GM23338 (cell line): ENCODE measurements around the gene MORC4. TPM values are rescaled to one million over a fixed set of nuclear protein-coding genes. Genes with fewer than 3 reads are reported as not detected.

ENCODE experiments used
- ATAC-seq: fragments of 200-7000 bp; cut with Tn5 transposase; 3 replicates; pipeline ENCODE4 v1.9.1; 2020
- DNase-seq: peaks from one replicate; pipeline ENCODE4 v3.0.0-alpha.2; 2015; ENCODE audit warnings: low spot score
- H2AFZ ChIP-seq: fragments of 200-600 bp; sonication (generic); 2 replicates; pipeline ENCODE4 v1.8.0; 2016; ENCODE audit warnings: antibody characterized with exemption, mild to moderate bottlenecking, moderate library complexity
- H3F3A ChIP-seq: fragments of 200-600 bp; sonication (generic); replicated peaks from 2 replicates; pipeline ENCODE4 v1.8.0; 2017; ENCODE audit warnings: antibody characterized with exemption, mixed run types, low read depth
- H3K27ac ChIP-seq: fragments of 200-600 bp; sonication (generic); 2 replicates; pipeline ENCODE4 v1.6.1; 2016; ENCODE audit warnings: low read depth
- H3K27me3 ChIP-seq: fragments of 200-600 bp; sonication (generic); 2 replicates; pipeline ENCODE4 v1.8.0; 2016; ENCODE audit warnings: mild to moderate bottlenecking, mixed run types, moderate library complexity; ENCODE audit not compliant: insufficient read depth
- H3K36me3 ChIP-seq: fragments of 200-600 bp; sonication (generic); 2 replicates; pipeline ENCODE4 v1.8.0; 2016; ENCODE audit warnings: mild to moderate bottlenecking; ENCODE audit not compliant: insufficient read depth
- H3K4me1 ChIP-seq: fragments of 200-600 bp; sonication (generic); 2 replicates; pipeline ENCODE4 v1.8.0; 2016; ENCODE audit warnings: mild to moderate bottlenecking, moderate library complexity; ENCODE audit not compliant: insufficient read depth
- H3K4me2 ChIP-seq: fragments of 200-600 bp; sonication (generic); 2 replicates; pipeline ENCODE4 v1.7.1; 2017; ENCODE audit warnings: mixed run types
- H3K4me3 ChIP-seq: fragments of 200-600 bp; sonication (generic); 2 replicates; pipeline ENCODE4 v1.6.1; 2016; ENCODE audit warnings: mixed run types
- H3K79me2 ChIP-seq: fragments of 200-600 bp; sonication (generic); replicated peaks from 2 replicates; pipeline ENCODE4 v1.8.0; 2017; ENCODE audit warnings: mild to moderate bottlenecking; ENCODE audit not compliant: insufficient read depth
- H3K9me2 ChIP-seq: fragments of 200-600 bp; sonication (generic); 2 replicates; pipeline ENCODE4 v1.8.0; 2017; ENCODE audit not compliant: insufficient read depth
- H4K20me1 ChIP-seq: fragments of 200-600 bp; sonication (generic); replicated peaks from 2 replicates; pipeline ENCODE4 v1.8.0; 2017; ENCODE audit warnings: mild to moderate bottlenecking; ENCODE audit not compliant: insufficient read depth
- H3K27ac Mint-ChIP-seq: 2 replicates; pipeline ENCODE4 v1.8.0; 2020; ENCODE audit warnings: inconsistent platforms, mild to moderate bottlenecking, moderate library complexity, mixed read lengths
- H3K27me3 Mint-ChIP-seq: 3 replicates; pipeline ENCODE4 v1.8.0; 2022; ENCODE audit warnings: low read depth, mild to moderate bottlenecking, moderate library complexity, mixed read lengths, inconsistent platforms; ENCODE audit not compliant: insufficient read depth, poor library complexity
- H3K36me3 Mint-ChIP-seq: 3 replicates; pipeline ENCODE4 v1.8.0; 2021; ENCODE audit warnings: low read depth, mild to moderate bottlenecking, inconsistent platforms, moderate library complexity, mixed read lengths
- H3K4me1 Mint-ChIP-seq: 3 replicates; pipeline ENCODE4 v1.8.0; 2020; ENCODE audit warnings: mild to moderate bottlenecking, inconsistent platforms, mixed read lengths
- H3K4me3 Mint-ChIP-seq: 3 replicates; pipeline ENCODE4 v1.8.0; 2021; ENCODE audit warnings: moderate library complexity, mild to moderate bottlenecking, inconsistent platforms, mixed read lengths
- H3K9me3 Mint-ChIP-seq: 3 replicates; pipeline ENCODE4 v1.8.0; 2020; ENCODE audit warnings: moderate library complexity, mild to moderate bottlenecking, inconsistent platforms, mixed read lengths
- EZH2 ChIP-seq: fragments of 200-600 bp; sonication (generic); IDR thresholded peaks from one replicate; pipeline ENCODE4 v1.8.0; 2017; ENCODE audit warnings: antibody characterized with exemption, mild to moderate bottlenecking, low read depth; ENCODE audit not compliant: unreplicated experiment
- EZH2phosphoT487 ChIP-seq: fragments of 200-600 bp; sonication (generic); IDR thresholded peaks from one replicate; pipeline ENCODE4 v1.8.1; 2018; ENCODE audit warnings: antibody characterized with exemption; ENCODE audit not compliant: unreplicated experiment
- JUNB ChIP-seq: IDR thresholded peaks from one replicate; pipeline ENCODE4 v1.6.1; 2016; ENCODE audit warnings: antibody characterized with exemption; ENCODE audit not compliant: unreplicated experiment
- POLR2AphosphoS5 ChIP-seq: IDR thresholded peaks from 2 replicates; pipeline ENCODE4 v1.6.1; 2016; ENCODE audit warnings: antibody characterized with exemption, low read depth
- STAT1 ChIP-seq: IDR thresholded peaks from one replicate; pipeline ENCODE4 v1.6.1; 2016; ENCODE audit warnings: antibody characterized with exemption; ENCODE audit not compliant: unreplicated experiment
- ZNF114 ChIP-seq: fragments of 250-450 bp; sonication (Bioruptor Pico); IDR thresholded peaks from 2 replicates; pipeline ENCODE4 v1.5.0; 2020; ENCODE audit warnings: mild to moderate bottlenecking, moderate library complexity
- ZNF331 ChIP-seq: fragments of 250-450 bp; sonication (Bioruptor Pico); IDR thresholded peaks from 2 replicates; pipeline ENCODE4 v1.5.0; 2020; ENCODE audit warnings: low read depth, mild to moderate bottlenecking, moderate library complexity
- polyA plus RNA-seq: library from polyadenylated mRNA; unstranded; fragments of >200 nt; fragmentation: Nextera tagmentation; extraction: Ambion mirVana; gene quantifications from 2 replicates; pipeline ENCODE4 v1.2.1, GENCODE V29; 2016
- total RNA-seq: library from RNA; depleted of rRNA; stranded (reverse); fragments of >200 nt; shearing (Covaris generic); gene quantifications from 2 replicates; pipeline ENCODE4 v1.2.3, GENCODE V29; 2014
- TF ChIP-seq, protein P1 (sequence below): IDR thresholded peaks from 2 replicates; pipeline ENCODE4 v1.6.1; 2016; ENCODE audit warnings: antibody characterized with exemption
- TF ChIP-seq, protein P2 (sequence below), 2 experiments: fragments of 200-600 bp in 1 of 2; sonication (generic) in 1 of 2; conservative IDR thresholded peaks; 2 replicates each; pipeline versions ENCODE4 v1.5.1 to v1.6.1; 2016 to 2017; ENCODE audit warnings: antibody characterized with exemption in 2 of 2, low read depth in 2 of 2, mild to moderate bottlenecking in 2 of 2, moderate library complexity in 1 of 2
- TF ChIP-seq, protein P3 (sequence below): fragments of 250-450 bp; sonication (Bioruptor Pico); IDR thresholded peaks from 2 replicates; pipeline ENCODE4 v1.5.0; 2020; ENCODE audit warnings: mild to moderate bottlenecking, moderate library complexity

MORC4 gene
- total and polyA plus RNA-seq, 2 experiments from 2014 or later: 1.6 to 1.7 TPM

DNA sequence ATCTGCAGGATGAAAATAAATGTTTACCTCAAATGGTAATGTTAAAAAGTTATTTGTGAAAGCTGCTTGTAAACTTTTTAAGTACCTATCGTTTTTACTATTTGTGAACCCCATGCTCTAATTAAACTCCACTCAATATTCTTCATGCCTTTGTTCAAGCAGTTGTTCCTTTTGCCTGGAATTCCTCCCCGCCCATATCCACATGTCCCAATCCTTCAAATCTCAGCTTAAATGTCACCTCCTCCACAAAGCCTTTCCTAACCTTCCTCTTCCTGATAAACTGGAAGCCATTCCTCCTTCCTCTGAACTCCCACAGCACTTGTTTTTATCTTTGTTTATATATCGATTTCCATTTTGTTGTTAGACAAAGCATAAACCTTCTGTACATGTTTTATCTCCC, 2.4 kb downstream of the MORC4 start (continued):
- TF ChIP-seq, protein P1, sequence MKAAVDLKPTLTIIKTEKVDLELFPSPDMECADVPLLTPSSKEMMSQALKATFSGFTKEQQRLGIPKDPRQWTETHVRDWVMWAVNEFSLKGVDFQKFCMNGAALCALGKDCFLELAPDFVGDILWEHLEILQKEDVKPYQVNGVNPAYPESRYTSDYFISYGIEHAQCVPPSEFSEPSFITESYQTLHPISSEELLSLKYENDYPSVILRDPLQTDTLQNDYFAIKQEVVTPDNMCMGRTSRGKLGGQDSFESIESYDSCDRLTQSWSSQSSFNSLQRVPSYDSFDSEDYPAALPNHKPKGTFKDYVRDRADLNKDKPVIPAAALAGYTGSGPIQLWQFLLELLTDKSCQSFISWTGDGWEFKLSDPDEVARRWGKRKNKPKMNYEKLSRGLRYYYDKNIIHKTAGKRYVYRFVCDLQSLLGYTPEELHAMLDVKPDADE: no peak
- TF ChIP-seq, protein P2, sequence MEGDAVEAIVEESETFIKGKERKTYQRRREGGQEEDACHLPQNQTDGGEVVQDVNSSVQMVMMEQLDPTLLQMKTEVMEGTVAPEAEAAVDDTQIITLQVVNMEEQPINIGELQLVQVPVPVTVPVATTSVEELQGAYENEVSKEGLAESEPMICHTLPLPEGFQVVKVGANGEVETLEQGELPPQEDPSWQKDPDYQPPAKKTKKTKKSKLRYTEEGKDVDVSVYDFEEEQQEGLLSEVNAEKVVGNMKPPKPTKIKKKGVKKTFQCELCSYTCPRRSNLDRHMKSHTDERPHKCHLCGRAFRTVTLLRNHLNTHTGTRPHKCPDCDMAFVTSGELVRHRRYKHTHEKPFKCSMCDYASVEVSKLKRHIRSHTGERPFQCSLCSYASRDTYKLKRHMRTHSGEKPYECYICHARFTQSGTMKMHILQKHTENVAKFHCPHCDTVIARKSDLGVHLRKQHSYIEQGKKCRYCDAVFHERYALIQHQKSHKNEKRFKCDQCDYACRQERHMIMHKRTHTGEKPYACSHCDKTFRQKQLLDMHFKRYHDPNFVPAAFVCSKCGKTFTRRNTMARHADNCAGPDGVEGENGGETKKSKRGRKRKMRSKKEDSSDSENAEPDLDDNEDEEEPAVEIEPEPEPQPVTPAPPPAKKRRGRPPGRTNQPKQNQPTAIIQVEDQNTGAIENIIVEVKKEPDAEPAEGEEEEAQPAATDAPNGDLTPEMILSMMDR (conservative IDR thresholded peaks at IDR 0.05; ENCODE audit: low read depth in 2 of 2): no peak
- no peak for TF ChIP-seq ZNF331 (CRISPR knock-in tag)
- TF ChIP-seq EZH2phosphoT487: no peak
- no peak for TF ChIP-seq EZH2
- no peak for TF ChIP-seq ZNF114 (CRISPR knock-in tag)
- TF ChIP-seq STAT1: no peak
- TF ChIP-seq JUNB: no peak

DNA sequence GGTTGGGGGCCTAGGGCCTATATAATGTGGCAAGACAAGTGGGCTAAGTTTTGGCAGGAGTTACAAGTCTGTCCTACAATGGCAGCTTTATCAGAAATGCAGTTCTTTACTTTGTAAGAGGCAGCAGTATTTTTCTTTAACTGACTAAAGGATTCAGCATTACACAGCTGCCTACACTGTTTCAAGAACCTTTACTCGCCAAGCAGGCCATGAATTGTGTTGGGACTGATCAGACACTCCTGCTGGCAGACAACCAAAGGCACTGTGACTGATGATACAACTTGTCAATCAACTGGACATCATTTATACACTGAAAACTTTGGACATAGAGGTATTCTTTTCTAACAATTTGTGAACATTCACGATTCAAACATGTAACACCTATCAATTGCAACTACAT, 4.3 kb downstream of the MORC4 start:
- Mint-ChIP-seq H3K27ac (no peak overlapping the region), H3K27me3 (peaks cover 8% of the 10 kb centered on the region), H3K4me3 (no peak overlapping the region), H3K4me1 (peaks cover 6% of the 10 kb centered on the region; the same call in 2 of the 3 replicates), H3K9me3 (peaks cover 10% of the 10 kb centered on the region; the same call in 1 of the 3 replicates), H3K36me3 (peaks cover 7% of the 10 kb centered on the region; the same call in 2 of the 3 replicates)
- DNase-seq (no peak), ATAC-seq (no peak)
- TF ChIP-seq EZH2: no peak
- Histone ChIP-seq H4K20me1 (no peaks in the 10 kb centered on the region), H3K4me2 (no peak overlapping the region), H3K27me3 (peaks cover 8% of the 10 kb centered on the region), H3K9me2 (no peaks in the 10 kb centered on the region), H3K4me1 (no peaks in the 10 kb centered on the region), H3F3A (no peaks in the 10 kb centered on the region), H3K36me3 (no peaks in the 10 kb centered on the region), H2AFZ (no peak overlapping the region), H3K4me3 (no peak overlapping the region), H3K79me2 (no peaks in the 10 kb centered on the region), H3K27ac (no peak overlapping the region)

DNA sequence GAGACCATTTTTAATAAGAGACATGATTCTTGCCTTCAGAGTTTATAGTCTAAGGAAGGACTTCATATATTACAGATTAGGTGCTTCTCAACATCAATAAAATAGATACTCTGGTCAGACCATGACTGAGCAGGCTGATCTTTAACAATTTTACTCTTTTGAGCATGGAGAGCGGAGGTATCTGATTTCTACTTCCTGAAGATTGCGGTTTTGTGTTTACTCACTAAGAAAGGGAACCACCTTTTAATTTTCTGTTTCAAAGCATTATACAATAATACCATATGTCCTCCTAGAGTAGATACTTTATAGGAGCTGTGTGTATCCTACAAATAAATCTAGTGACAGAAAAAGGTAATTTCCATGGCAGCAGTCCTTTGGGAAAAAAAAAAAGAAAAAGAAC, 12.5 kb downstream of the MORC4 start:
- Histone ChIP-seq H3K4me1 (no peaks in the 10 kb centered on the region), H3K4me3 (no peak overlapping the region), H3K4me2 (no peak overlapping the region), H3K27ac (no peak overlapping the region), H2AFZ (no peak overlapping the region), H4K20me1 (no peaks in the 10 kb centered on the region), H3K27me3 (no peaks in the 10 kb centered on the region), H3K79me2 (no peaks in the 10 kb centered on the region), H3K36me3 (no peaks in the 10 kb centered on the region), H3K9me2 (no peaks in the 10 kb centered on the region), H3F3A (no peaks in the 10 kb centered on the region)
- H3K36me3 Mint-ChIP-seq: no peaks in the 10 kb centered on the region; the same call in 2 of the 3 replicates
- H3K9me3 Mint-ChIP-seq: no peaks in the 10 kb centered on the region
- no peak overlapping the region for H3K4me3 Mint-ChIP-seq
- DNase-seq (no peak), ATAC-seq (no peak)
- peaks cover 5% of the 10 kb centered on the region; the same call in 2 of the 3 replicates for H3K4me1 Mint-ChIP-seq
- no peaks in the 10 kb centered on the region for H3K27me3 Mint-ChIP-seq
- no peak overlapping the region for H3K27ac Mint-ChIP-seq
- TF ChIP-seq, protein P3, sequence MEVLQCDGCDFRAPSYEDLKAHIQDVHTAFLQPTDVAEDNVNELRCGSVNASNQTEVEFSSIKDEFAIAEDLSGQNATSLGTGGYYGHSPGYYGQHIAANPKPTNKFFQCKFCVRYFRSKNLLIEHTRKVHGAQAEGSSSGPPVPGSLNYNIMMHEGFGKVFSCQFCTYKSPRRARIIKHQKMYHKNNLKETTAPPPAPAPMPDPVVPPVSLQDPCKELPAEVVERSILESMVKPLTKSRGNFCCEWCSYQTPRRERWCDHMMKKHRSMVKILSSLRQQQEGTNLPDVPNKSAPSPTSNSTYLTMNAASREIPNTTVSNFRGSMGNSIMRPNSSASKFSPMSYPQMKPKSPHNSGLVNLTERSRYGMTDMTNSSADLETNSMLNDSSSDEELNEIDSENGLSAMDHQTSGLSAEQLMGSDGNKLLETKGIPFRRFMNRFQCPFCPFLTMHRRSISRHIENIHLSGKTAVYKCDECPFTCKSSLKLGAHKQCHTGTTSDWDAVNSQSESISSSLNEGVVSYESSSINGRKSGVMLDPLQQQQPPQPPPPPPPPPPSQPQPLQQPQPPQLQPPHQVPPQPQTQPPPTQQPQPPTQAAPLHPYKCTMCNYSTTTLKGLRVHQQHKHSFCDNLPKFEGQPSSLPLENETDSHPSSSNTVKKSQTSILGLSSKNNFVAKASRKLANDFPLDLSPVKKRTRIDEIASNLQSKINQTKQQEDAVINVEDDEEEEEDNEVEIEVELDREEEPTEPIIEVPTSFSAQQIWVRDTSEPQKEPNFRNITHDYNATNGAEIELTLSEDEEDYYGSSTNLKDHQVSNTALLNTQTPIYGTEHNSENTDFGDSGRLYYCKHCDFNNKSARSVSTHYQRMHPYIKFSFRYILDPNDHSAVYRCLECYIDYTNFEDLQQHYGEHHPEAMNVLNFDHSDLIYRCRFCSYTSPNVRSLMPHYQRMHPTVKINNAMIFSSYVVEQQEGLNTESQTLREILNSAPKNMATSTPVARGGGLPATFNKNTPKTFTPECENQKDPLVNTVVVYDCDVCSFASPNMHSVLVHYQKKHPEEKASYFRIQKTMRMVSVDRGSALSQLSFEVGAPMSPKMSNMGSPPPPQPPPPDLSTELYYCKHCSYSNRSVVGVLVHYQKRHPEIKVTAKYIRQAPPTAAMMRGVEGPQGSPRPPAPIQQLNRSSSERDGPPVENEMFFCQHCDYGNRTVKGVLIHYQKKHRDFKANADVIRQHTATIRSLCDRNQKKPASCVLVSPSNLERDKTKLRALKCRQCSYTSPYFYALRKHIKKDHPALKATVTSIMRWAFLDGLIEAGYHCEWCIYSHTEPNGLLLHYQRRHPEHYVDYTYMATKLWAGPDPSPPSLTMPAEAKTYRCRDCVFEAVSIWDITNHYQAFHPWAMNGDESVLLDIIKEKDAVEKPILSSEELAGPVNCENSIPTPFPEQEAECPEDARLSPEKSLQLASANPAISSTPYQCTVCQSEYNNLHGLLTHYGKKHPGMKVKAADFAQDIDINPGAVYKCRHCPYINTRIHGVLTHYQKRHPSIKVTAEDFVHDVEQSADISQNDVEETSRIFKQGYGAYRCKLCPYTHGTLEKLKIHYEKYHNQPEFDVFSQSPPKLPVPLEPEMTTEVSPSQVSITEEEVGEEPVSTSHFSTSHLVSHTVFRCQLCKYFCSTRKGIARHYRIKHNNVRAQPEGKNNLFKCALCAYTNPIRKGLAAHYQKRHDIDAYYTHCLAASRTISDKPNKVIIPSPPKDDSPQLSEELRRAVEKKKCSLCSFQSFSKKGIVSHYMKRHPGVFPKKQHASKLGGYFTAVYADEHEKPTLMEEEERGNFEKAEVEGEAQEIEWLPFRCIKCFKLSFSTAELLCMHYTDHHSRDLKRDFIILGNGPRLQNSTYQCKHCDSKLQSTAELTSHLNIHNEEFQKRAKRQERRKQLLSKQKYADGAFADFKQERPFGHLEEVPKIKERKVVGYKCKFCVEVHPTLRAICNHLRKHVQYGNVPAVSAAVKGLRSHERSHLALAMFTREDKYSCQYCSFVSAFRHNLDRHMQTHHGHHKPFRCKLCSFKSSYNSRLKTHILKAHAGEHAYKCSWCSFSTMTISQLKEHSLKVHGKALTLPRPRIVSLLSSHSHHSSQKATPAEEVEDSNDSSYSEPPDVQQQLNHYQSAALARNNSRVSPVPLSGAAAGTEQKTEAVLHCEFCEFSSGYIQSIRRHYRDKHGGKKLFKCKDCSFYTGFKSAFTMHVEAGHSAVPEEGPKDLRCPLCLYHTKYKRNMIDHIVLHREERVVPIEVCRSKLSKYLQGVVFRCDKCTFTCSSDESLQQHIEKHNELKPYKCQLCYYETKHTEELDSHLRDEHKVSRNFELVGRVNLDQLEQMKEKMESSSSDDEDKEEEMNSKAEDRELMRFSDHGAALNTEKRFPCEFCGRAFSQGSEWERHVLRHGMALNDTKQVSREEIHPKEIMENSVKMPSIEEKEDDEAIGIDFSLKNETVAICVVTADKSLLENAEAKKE: no peak
- TF ChIP-seq JUNB (no peak), POLR2AphosphoS5 (no peak), ZNF331 (CRISPR knock-in tag) (no peak), EZH2phosphoT487 (no peak)
